GM19025 (cell line): Measurements from ENCODE around the gene CADM2.
"Not testable (repeated sequence)": the region's sequence is repeated elsewhere in the genome, so short reads cannot be mapped to it uniquely, and the experiment has no call there.

Experiments
- ATAC-seq: cut with Tn5 transposase; IDR thresholded peaks from one replicate; pipeline ENCODE4 v1.9.1; 2021; ENCODE audit warnings: mild to moderate bottlenecking, low read depth, moderate library complexity; ENCODE audit not compliant: unreplicated experiment

CADM2 gene

DNA sequence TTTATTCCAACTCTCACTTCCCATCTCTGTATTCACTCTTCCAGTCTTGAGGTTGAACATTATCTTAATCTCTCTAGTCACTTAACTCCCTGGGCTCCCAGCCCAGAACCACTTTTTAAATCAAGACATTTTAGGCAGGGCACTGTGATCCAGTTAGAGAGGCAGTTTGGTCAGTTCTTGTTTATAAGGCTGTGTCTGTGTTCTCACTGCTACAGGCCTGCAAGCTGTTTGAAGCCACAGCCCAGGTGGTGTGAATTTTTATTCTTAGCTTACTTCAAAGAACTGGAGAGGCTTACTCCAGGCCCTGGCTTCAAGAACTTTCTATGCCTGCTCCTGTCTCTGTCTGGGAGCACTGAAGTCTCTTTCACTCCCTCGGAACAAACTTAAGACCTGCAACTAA is 906.1 kb downstream of the CADM2 start:
- ATAC-seq, result no peak

- ATAC-seq, result no peak
Measured at GRCh38 chr3:85867072-85867471, 908.3 kb downstream of the CADM2 start.

GRCh38 chr3:85875589-85875988 is 916.8 kb downstream of the CADM2 start:
- no peak for ATAC-seq

- no peak for ATAC-seq
Measured at GRCh38 chr3:85877631-85878030, 918.8 kb downstream of the CADM2 start.

DNA sequence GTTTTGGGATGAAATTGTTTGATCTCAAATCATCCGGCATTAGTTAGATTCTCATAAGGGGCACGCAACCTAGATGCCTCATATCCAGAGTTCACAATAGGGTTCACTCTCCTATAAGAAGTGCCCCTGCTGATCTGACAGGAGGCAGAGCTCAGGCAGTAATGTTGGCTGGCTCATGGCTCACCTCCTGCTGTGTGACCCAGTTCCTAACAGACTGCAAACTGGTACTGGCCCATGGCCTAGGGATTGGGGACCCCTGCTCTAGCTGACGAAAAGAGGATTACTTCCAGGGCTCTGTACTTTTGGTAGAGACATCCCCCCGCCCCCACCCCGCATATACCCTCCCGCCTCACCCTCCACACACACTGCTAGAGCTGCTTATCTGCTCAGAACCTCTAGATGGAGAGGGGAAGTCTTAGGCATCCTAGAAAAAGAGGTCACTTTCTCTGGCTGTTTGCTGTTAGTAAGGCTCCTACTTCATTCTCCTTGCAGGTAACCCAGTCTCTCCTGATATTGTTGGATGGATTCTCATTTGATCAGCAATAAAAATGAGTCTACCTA is 923.1 kb downstream of the CADM2 start:
- ATAC-seq, result no peak

- no peak for ATAC-seq
Measured at GRCh38 chr3:85890043-85890555, 931.3 kb downstream of the CADM2 start.

DNA sequence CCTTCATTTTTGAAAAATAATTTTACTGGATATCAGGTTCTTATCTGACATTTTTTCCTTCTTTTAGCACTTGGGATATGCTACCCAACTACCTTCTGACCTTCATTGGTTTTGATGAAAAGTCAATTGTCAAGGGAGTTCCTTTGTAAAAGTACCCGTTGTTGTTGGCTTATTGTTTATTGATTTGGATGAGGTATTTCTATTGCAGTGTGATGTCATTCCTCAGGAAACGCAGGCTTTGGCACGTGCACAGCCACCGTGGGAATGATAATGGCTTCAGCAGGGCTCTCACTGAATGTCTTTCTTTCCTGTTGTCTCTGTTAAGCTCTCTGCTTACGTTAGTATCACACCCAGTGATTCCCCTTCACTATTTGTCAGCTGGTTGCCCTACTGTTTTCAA is 944.6 kb downstream of the CADM2 start:
- ATAC-seq, result no peak

GRCh38 chr3:85912980-85913379 is 954.2 kb downstream of the CADM2 start:
- no peak for ATAC-seq

- ATAC-seq, result no peak
Measured at GRCh38 chr3:85922374-85922773, 963.6 kb downstream of the CADM2 start.

- no peak for ATAC-seq
Measured at GRCh38 chr3:85930718-85931117, 971.9 kb downstream of the CADM2 start.

GRCh38 chr3:85933326-85933725 is 974.5 kb downstream of the CADM2 start:
- no peak for ATAC-seq

DNA sequence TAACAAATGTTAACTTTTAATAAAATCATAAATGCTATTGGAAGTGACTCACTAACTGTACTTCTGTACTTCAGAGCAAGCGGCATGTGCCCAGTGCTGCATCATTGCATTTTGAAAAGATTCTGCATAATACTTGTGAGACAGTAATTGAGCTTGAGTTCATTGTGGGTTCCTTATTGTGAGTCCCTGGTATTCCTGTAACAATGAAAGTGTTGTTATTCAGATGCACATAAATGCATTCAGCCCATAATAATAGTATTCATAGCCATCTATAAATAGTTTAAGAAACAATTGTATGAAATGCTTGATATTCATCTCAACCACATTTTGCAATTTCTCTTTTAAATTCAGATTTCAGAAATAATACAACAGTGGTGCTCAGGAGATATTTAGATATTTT is 976.4 kb downstream of the CADM2 start:
- ATAC-seq, result no peak

GRCh38 chr3:85939074-85939482 is 980.3 kb downstream of the CADM2 start:
- no peak for ATAC-seq

DNA sequence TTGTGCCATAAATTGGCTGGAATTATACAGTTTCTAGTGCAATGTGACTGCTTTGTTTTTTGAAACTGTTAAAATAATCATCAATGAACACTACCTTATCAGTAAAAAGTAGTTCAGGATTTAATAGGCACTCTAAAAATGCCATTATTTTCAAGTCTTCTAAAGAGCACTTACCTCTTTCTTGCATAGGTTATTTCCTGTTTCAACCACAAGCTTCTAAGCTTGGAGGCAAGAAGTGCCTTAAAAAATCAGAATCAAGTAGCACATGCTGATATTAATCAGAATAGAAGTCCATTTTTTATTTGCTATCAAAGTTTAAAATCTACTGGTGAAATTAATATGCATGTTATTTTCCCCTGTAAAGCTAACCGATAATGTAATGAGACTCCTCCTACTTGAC is 991.6 kb downstream of the CADM2 start:
- ATAC-seq, result no peak

DNA sequence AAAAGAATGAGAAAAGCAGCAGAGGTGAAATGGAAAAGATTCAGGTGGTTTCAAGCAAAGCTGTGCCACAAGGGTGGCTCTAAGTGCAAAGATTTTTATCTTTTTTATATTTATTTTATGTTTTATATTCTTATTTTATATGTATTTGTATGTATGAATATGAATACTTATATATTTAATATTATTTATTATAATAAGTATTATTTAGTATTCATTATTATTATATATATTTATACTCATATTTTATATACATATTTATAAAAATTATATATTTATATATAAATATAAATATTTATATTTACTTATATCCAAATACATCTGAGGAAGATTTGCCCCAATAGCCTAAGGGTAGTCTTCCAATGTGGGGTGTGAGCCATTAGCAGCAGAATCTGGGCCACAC is 1002.0 kb downstream of the CADM2 start:
- ATAC-seq, result no peak

DNA sequence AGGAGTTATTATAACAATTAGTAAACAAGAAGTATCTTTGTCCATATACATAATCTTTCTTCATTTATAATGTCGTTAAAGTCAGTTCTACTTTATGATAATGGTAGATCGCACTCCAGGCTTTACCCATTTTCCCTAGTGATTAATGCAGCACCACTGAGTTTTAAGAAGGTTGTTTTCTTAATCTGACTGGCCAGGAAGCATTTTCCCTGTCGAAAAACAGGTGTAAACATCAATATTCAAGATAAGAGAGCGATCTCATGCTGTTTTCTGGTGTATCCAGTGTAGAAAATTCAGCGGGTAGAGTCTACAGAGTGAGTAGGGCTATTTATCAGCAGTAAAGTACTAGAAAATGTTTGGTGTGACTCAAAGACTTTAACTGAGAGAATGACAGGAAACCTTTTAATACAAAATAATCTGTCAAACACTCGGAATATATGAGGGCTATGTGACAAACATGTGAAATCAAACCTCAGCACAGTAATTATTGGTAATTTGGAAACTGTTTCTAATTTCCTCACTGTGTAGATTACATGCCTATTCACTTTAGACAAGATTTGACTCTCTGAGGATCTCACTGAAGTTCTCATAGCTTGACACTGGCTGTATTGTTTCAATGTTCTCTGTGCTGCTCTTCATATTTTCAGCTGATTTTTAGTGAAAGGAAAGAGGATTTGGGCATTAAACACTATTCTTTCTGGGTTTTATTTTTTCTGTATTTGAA is 1019.0 kb downstream of the CADM2 start:
- ATAC-seq, result no peak

GRCh38 chr3:85979034-85979433 is 1020.2 kb downstream of the CADM2 start:
- ATAC-seq, result no peak

- ATAC-seq, result not testable (repeated sequence)
Measured at GRCh38 chr3:85989581-85989980, 1030.8 kb downstream of the CADM2 start.

DNA sequence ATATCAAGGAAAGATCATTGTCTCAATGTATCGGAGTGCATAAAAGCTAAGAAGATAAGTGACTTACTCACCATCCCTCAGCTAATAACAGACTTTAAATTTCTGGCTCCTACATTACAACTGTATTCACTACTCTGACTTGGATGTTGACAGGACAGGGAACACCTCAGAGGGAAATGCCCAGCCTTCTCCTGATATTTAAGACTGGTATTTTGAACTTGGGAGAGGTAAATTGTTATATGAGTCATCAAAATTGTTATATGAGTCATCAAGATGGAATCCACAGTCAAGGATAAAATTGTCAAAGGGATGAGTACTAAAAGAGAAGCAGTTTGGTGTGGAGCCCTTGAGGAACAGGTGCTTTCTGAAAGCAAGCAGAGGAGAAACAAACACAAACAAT is 1070.8 kb downstream of the CADM2 start:
- ATAC-seq, result no peak

DNA sequence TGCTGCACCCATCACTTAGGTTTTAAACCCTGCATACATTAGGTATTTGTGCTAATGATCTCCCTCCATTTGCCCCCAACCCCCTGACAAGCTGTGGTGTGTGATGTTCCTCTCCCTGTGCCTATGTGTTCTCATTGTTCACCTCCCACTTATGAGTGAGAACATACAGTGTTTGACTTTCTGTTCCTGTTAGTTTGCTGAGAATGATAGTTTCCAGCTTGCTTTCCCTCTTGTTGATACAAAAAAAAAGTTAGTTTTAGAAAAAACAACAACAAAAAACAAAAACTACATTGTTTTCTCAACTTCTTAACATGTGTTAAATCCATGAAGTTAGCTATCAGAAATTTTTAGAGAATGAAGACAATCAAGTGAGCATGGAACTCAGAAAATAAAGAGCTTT is 1079.1 kb downstream of the CADM2 start:
- ATAC-seq, result no peak

- no peak for ATAC-seq
Measured at GRCh38 chr3:86046436-86047136, 1087.8 kb downstream of the CADM2 start.

DNA sequence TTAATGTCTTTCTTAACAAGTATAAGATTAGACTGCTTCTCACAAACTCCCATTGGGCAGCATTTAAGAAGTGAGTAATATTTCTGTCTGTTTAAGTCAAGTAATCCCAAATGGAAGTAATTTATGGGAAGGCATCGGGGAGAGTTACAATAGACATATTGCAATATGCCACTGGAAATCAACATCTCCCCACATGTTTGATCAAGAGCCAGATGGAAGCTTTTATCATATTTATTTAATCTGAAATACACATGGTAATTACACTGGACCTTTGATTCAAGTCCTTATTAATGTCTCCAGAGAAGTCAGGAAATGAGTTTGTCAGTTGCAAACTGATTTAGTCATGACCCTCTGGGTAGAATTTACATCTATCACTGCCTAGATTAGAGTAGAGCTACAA is 1088.4 kb downstream of the CADM2 start:
- no peak for ATAC-seq
